SK-N-SH treated with all-trans-retinoic acid at 6 μM for 48 hours (cell line): ENCODE results near the gene CCSER1.

Source experiments
- ISL1 ChIP-seq: fragments of 250-450 bp; sonication (Bioruptor Pico); IDR thresholded peaks from 2 replicates; pipeline ENCODE4 v2.1.2; 2022; ENCODE audit warnings: mild to moderate bottlenecking, moderate library complexity
- PATZ1 ChIP-seq: fragments of 250-450 bp; sonication (Bioruptor Pico); IDR thresholded peaks from 2 replicates; pipeline ENCODE4 v1.8.0; 2020; ENCODE audit warnings: mild to moderate bottlenecking, moderate library complexity, borderline replicate concordance
- TCF4 ChIP-seq: fragments of 250-450 bp; sonication (Bioruptor Pico); IDR thresholded peaks from 2 replicates; pipeline ENCODE4 v1.8.0; 2021; ENCODE audit warnings: mild to moderate bottlenecking, moderate library complexity, borderline replicate concordance
- ZFP3 ChIP-seq: fragments of 250-450 bp; sonication (Bioruptor Pico); IDR thresholded peaks from 2 replicates; pipeline ENCODE4 v1.5.0; 2020; ENCODE audit warnings: mild to moderate bottlenecking, moderate library complexity

GRCh38 chr4:91019513-91019912 lies 892.3 kb downstream of the CCSER1 start:
- no peak for TF ChIP-seq TCF4 (CRISPR knock-in tag)
- no peak for TF ChIP-seq ZFP3 (CRISPR knock-in tag)
- no peak for TF ChIP-seq PATZ1 (CRISPR knock-in tag)
- no peak for TF ChIP-seq ISL1 (CRISPR knock-in tag)
